PFSK-1 (cell line): ENCODE measurements around the gene OSBP.

Experiments used
- FOXP2 ChIP-seq: optimal IDR thresholded peaks from 2 replicates; pipeline ENCODE3; 2011; ENCODE audit warnings: borderline replicate concordance, control low read depth, inconsistent platforms; ENCODE audit not compliant: insufficient read depth; ENCODE audit errors: extremely low read length, extremely low read depth
- TF ChIP-seq, protein P1 (sequence below), 2 experiments: IDR thresholded peaks; 2 replicates each; pipeline versions ENCODE4 v1.6.1 to v1.8.0; 2011 to 2012; ENCODE audit warnings: low read depth in 2 of 2, low read length in 2 of 2, control low read depth in 1 of 2, inconsistent platforms in 1 of 2, mild to moderate bottlenecking in 1 of 2, moderate library complexity in 1 of 2; ENCODE audit not compliant: insufficient read depth in 1 of 2

DNA sequence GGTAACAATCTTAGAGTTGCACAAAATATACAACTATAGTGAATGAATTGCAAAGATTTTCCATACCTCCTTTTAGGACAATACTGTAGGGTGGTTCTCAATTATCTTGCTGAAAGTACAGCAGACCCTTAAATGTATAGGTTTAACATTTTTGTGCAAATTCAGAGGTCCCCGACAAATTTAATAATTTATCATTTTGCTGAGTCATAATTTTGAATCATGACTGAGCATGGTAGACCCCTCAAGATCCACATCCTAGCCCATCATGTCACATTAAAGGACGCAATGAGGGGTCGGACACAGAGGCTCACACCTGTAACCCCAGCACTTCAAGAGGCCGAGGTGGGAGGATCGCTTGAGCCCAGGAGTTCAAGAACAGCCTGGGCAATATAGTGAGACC is 43.5 kb downstream of the OSBP start:
- TF ChIP-seq, protein P1, sequence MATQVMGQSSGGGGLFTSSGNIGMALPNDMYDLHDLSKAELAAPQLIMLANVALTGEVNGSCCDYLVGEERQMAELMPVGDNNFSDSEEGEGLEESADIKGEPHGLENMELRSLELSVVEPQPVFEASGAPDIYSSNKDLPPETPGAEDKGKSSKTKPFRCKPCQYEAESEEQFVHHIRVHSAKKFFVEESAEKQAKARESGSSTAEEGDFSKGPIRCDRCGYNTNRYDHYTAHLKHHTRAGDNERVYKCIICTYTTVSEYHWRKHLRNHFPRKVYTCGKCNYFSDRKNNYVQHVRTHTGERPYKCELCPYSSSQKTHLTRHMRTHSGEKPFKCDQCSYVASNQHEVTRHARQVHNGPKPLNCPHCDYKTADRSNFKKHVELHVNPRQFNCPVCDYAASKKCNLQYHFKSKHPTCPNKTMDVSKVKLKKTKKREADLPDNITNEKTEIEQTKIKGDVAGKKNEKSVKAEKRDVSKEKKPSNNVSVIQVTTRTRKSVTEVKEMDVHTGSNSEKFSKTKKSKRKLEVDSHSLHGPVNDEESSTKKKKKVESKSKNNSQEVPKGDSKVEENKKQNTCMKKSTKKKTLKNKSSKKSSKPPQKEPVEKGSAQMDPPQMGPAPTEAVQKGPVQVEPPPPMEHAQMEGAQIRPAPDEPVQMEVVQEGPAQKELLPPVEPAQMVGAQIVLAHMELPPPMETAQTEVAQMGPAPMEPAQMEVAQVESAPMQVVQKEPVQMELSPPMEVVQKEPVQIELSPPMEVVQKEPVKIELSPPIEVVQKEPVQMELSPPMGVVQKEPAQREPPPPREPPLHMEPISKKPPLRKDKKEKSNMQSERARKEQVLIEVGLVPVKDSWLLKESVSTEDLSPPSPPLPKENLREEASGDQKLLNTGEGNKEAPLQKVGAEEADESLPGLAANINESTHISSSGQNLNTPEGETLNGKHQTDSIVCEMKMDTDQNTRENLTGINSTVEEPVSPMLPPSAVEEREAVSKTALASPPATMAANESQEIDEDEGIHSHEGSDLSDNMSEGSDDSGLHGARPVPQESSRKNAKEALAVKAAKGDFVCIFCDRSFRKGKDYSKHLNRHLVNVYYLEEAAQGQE (IDR thresholded peaks at IDR 0.05; ENCODE audit: insufficient read depth in 1 of 2, low read depth in 2 of 2, low read length in 2 of 2): no peak
- no peak for TF ChIP-seq FOXP2
